ENCODE data around the gene TANC1.

Gene TANC1

DNA sequence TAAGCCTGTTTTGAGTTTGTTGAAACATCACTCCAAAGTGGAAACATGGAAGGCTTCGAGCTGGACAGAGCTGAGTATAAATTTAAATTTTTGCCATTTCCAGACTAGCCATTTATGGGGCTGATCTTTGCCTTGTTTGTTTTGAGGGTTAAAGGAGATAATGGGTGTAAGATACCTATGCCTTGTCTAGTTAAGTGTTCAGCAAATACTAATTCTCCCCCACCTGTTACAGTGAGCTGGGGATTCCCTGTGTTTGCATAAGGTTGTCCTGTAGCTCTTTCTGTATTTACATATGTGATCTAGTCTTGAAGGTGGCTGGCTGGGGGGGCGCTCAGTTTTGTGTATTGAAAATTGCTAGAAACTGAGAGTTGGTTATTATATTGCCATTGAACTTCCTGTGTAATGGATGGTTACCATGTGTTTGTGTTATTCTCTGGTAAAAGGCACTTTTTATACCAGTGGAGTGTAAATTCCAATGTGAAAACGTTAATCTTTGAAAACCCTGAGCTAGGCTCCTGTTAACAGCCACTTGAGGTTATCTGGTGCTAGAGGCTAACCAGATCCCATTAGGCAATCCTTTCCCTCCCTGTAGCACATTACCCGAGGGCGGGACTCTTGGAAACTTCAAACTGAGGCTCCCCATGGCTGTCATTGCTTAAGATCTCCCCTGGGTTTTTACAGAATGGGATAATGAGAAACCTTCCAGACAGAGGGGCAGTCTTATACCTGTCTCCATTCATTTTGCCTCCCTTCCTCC lies 26.7 kb downstream of the TANC1 start:
- no peak for DNase-seq (ENCODE audit: low read depth)

DNA sequence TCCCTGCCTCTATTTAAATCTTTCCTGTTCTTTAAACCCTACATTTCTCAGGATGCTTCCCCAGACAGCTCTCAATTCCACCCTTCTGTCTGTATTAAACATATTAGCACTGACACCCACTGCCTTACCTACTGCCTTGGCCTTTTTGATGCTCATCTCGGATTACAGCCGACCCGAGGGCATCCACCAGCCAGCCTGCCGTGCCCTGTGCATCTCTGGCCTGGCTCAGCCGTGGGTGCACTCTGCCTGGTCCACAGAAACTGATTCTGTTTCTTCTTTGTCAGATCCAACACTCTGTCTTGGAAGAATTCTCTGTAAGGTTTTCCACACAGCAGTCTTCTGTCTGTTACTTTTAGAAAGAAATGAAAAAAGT lies 27.2 kb downstream of the TANC1 start:
- DNase-seq (ENCODE audit: low read depth), result no peak

DNA sequence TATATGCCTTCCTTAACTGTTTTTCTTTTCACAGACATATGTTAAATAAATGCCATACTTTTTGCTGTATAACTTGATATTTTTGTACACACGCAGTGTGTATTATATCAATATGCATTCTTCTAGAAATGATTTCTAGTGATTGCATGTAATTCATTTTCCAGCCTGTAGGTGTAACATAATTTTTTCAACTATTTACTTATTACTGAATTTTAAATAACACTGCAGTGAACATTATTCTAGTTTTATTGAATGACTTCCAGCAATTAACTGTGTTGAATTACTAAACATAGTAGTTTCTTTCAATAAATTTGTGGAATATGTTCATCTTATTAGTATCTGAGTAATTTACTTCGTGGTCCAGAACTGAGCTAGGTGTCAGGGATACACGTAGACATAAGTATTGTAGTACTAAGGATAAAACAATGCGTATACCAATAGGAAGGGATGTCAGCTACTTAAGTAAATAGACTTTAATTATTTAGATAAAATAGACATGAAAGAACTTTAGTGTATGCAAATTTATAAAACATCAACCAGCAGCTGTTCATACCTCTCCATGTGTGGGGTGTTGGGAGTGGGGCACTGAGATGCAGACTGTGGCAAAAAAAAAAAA lies 28.0 kb downstream of the TANC1 start:
- DNase-seq (ENCODE audit: low read depth), result no peak

DNA sequence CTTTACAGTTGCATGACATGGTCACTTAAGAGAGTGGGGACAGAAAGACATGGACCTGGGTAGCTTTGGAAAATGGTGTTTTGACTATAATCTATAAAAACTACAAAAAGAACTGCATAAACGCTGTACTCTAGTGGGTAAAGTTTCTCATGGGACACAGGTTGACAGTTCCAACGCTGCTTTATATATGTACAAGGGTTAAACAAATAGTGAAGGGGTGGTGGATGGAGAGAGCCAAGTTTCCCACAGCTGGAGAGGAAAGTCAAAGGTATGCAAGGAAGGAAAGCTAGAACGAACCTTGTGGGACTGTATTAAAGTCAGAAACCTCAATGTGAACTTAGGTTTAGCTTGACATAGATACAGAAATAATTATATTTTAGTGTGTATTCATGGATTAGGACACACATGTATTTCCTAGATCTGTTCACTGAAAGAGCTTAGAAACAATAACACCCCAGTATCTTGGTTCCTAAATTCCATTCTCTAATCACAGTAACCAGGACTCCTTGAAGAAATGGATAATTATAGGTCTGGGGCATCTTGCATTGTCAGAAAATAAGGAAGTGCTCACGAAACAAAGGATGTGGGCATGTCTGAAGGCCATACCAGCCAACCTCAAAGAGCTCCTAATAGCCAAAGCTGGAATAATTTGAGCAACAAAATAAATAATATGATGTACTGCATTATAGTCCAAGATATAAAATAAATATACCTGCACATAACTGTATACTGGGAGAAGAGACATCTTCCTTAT lies 28.8 kb downstream of the TANC1 start:
- DNase-seq (ENCODE audit: low read depth), result no peak

DNA sequence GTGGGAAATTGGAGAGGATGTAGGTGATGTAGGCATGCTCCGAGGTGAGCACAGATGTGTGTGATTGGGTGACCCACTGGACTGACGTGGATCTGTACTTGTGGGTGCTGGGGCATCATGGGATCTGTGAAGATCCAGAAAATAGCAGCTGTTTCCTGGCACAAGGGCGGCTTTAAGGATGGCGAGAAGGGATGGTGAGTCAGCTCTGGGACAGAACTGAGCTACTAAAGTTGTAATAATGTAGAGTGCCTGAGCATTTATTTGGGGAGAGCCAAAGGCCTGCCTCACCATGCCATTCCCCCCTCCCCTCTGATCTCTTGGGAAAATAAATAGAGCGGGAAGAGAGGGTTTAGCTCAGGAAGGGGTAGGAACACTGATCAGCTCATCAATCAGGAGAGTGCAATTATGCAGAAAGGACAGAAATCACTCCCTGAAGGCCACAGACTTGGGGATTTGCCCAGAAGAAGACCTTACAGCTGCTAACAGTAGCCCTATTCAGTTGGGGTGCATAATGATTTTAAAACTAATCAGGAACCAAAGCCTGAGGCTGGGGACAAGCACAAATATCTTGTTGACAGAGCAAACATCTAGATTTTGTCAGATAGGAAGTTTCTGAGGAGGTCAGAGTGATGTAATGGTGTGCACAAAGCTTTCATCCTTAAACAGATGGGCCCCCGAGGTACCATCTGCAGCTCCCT lies 30.3 kb downstream of the TANC1 start:
- no peak for DNase-seq (ENCODE audit: low read depth)

DNA sequence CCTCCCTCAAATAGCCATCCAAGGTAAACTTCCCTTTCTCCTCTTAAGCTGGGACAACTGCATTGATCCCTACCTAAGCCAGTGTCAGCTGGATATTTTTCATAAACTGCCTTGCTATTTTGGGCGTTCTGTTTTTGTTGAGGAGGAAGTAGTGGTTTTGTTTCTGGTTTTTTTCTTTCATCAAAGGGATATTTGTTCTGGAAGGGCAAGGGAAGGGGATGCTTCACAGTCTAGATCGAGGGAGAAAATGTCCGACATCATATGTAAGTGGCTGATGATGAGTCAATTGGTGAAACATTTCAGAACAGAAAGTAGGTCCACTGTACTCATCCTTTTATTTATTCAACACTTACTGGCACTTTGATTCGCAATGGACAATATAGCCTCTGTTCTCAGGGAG lies 31.0 kb downstream of the TANC1 start:
- no peak for DNase-seq (ENCODE audit: low read depth)

DNA sequence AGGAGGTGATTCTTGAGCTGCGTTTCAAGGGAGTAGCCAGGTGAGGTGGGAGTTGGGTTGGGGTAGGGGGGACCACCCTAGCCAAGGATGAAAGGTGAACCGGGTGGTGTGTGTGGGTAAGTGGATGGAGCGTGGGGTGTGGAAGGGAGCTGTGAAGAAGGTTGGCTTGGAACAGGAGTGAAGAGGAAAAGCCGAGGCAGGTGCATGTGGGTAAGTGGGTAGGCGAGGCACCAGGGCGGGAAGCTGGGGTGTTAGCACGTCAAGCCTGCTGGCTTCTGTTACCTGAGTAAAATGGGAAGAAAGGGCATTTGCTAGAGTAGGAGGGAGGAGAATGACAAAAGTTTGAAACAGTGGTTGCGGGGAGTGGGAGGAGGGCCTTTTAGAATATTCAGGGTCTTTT lies 31.6 kb downstream of the TANC1 start:
- no peak for DNase-seq (ENCODE audit: low read depth)

DNA sequence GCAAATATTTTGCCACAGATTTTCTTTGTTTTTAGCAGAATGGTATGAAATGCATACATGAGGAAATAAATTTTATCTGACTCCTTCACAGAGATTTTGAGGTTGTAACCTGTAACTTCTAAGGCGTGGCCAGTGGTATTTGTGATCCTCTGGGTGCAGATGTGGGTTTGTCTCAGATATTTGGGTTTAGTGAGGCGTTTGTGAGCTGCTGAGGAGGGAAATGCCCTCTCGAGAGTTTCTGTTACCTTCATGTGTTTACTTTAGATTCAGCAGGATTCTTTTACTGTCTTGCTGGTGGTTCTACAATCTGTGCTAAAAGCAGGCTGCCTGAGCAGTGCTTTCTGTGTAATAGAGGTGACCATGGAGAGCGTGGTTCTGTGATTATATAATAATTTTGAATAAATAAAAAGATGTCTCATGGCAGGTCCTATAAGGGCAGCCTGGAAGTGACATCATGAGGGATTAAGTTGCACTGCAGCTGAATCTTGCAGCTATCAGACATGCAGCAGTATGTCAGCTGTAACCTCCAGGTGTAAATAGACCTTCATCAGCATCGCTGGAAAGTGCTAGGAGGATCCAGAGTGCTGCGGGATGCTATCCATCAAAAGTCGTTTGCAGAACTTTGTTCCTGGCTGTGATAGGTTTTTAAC lies 34.1 kb downstream of the TANC1 start:
- no peak for DNase-seq (ENCODE audit: low read depth)

DNA sequence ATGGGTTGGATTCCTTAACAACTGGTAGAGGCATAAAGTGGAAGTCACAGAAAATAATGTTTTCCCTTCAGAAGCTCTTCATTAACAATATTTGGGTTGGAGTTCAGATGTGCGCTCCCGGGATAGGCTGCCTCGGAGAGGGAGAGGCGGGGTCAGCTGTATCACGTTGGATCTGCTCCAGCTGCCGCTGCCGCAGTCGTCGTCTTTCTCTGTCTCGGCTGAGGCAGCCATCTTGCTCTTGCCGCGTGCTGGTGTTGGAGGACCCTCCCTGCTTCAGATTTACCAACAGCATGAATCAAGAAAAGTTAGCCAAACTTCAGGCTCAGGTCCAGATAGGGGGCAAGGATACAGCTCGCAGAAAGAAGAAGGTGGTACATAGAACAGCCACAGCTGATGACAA lies 35.1 kb downstream of the TANC1 start:
- DNase-seq (ENCODE audit: low read depth), result no peak

DNA sequence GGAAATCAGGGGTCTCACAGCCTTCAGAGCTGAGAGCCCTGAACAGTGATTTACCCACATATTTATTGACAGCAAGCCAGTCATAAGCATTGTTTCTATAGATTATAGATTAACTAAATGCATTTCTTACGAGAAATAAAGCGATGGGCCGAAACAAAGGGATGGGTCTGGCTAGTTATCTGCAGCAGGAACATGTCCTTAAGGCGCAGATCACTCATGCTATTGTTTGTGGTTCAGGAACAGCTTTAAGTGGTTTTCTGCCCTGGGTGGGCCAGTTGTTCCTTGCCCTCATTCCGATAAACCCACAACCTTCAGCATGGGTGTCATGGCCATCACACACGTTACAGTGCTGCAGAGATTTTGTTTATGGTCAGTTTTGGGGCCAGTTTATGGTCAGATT lies 36.4 kb downstream of the TANC1 start:
- DNase-seq (ENCODE audit: low read depth), result no peak

DNA sequence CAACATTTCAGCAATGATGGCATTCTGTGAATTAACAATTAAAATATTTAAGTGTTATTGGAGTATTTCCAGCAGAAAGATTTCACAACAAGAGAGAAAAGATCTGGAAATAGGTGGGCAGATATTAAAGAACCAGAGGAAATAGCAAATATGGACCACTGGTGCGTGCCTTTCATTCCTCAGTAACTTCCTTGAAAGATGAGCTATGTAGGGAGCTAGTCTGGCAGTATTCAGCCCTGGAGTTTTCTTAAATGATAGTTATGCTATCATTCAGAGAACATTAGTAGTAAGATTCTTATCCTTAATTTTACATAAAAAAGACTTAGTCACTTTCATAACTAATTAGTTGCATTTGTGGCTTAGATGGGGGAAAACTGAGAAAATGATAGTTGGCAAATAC lies 41.5 kb downstream of the TANC1 start:
- no peak for DNase-seq (ENCODE audit: low read depth)

DNA sequence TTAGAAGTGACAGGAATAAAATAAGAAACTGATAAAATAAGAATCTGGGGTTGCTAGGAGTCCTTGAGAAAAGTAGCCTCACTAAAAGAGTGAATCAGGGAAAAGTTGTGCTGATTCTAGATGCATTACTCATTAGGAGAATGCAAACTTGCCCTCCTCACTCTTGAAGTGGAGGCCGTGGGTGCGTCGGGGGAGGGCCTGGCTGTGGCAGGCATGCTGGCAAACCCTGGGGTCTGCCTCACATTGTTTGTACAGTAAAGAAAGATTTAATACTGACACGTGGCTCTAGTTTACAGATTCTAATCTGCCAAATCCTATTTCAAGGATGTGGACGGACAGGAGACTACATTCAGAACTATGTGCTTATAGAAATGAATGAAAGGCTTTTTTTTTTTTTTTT lies 41.9 kb downstream of the TANC1 start:
- DNase-seq (ENCODE audit: low read depth), result no peak

DNA sequence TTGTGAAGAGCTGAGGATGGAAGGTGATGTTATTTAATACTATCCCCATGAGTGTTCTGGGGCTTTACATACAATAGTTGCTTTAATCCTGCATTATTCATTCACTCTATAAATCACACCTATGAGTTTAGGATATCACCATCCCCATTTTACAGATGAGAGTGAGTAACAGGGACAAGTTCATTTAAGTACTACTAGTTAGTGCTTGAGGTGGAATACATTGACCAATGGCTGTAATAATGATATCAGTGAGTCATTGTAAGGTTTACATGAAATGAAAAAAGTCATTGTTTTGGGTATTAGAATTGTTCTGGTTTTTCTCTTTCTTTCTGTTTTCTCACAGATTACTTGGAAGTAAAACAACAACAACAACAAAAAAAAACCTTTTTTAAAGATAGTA lies 42.5 kb downstream of the TANC1 start:
- no peak for DNase-seq (ENCODE audit: low read depth)

DNA sequence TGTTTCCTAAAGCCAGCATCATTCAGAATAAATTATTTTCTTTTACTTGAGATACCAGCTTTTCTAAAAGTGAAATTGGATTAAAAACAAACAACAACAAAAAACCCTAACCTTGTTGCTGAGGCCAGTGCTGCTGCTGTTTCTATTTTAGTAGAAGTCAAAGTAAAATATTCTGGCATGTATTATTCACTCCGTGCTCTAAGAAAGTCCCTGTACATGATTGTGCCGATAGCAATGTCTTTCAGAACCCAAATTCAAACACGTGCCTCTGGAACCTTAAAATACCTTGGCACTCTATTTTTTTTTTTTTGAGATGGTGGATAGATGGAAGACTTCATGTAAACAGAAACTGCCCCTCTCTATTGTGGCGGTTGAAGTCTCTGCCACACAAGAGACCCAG lies 43.7 kb downstream of the TANC1 start:
- DNase-seq (ENCODE audit: low read depth), result no peak

DNA sequence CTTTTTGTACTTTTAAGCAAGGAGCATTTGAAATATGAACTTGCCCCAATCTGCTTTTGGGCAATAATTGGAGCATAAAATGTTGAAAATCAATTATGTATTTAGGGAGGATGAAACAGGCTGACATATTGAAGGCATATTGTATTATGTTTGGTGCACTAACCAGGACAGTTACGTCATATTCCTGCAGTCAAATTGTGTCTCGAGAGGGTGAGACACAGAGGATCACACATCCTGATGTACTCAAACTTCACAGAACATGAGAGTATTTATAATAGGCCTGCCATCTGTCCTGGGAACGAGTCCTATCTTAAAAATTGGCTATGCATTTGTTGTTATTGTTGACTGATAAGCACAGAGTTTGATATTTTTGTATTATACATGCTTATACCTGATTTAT lies 44.7 kb downstream of the TANC1 start:
- no peak for DNase-seq (ENCODE audit: low read depth)

DNA sequence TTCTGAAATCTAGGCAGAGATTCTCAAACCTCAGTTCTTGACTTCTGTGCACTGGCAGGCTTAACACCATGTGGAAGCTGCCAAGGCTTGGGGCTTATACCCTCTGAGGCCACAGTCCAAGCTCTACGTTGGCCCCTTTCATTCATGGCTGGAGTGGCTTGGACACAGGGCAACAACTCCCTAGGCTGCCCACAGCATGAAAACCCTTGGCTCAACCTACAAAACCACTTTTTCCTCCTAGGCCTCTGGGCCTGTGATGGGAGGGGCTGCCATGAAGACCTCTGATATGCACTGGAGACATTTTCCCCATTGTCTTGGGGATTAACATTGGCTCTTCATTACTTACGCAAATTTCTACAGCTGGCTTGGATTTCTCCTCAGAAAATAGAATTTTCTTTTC lies 46.7 kb downstream of the TANC1 start:
- DNase-seq (ENCODE audit: low read depth), result no peak

DNA sequence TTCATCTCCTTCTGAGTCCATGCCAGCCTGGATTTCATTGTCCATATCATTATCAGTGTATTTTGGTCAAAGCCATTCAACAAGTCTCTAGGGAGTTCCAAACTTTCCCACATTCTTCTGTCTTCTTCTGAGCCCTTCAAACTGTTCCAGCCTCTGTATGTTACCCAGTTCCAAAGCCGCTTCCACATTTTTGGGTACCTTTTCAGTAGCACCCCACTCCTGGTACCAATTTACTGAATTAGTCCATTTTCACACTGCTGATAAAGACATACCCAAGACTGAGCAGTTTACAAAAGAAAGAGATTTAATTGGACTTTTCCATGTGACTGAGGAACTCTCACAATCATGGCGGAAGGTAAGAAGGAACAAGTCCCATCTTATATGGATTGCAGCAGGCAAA lies 47.4 kb downstream of the TANC1 start:
- DNase-seq (ENCODE audit: low read depth), result no peak

DNA sequence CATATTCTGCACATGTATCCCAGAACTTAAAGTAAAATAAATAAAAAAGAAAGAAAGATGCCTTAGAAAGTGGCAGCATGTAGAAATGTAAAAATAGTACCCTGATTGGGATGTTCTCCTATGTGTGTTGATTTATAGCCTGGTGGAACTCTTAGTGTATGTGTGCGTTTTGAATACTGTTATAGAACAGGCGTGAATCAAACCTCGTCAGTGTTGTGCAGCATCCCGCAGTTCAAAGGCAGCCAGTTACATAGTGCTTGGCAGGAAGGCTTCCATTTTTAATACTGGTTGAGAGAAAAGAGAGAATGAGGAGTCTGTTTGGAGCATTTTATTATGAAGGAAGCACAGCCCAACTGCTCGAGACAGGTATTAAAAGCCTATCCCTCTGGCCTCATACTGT lies 49.4 kb downstream of the TANC1 start:
- no peak for DNase-seq (ENCODE audit: low read depth)

DNA sequence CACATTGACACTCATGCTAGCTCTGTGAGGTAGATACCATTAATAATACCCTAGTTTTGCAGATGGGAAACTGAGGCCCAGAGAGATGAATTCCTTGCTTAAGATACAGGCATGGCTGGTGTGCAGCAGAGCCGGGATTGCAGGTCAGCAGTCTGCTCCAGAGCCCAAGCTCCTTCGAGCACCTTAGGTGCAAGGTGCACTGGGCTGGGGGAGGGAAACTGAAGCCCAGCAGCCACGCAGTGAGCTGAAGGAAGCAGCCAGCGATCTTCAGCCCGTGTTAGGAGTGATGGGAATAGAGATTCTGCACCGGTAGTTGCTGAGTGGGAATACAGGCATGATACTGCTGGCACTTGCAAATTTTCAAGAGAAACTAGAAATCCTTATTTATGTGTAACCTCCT lies 50.6 kb downstream of the TANC1 start:
- DNase-seq (ENCODE audit: low read depth), result no peak

DNA sequence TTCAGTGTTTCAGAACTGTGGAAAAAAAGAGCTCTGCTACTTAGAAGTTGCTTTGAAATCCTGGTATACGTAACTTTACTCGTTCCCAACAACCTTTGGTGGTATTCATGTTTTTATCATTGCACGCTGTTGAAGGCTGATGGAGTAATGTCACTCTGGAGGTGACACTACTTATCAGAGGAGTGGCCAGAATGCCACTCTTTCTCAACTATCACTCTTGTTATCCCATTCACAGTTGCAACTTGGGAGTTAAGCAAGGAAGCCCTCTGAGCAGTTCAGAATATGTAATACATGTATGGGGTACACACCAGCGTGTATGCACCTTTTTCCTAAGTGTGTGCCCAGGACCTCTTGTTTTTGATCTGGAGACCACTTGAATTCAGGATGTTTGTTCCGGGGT lies 53.6 kb downstream of the TANC1 start:
- no peak for DNase-seq (ENCODE audit: low read depth)

DNA sequence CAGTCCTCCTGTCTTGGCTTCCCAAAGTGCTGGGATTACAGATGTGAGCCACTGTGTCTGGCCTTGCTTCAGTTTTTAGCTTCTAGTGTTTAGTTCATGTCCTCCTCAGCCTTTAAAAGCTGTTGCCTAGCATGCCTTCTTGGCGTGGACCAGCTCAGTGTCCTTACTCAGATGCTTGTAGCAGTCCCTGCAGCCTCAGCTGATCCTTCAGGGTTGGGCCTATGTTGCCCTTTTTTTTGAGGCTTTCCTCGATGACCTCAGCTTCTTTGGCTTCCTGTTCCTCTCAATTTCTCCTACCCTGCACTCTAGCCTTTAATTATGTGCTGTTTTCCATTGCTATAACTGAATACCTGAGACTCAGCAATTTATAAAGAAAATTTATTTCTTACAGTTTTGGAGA lies 57.7 kb downstream of the TANC1 start:
- no peak for DNase-seq (ENCODE audit: low read depth)

DNA sequence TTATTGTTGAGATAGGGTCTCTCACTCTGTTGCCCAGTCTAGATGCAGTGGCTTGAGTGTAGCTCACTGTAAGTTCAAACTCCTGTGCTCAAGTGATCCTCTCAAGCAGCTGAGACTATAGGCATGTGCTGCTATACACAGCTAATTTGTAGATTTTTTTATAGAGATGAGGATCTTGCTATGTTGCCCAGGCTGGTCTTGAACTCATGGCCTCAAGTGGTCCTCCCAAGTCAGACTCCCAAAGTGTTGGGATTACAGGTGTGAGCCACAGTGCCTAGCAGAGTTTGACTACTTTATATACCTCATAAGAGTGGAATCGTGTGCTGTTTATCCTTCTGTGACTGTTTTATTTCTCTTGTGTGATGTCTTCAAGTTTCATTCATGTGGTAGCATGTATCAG lies 60.3 kb downstream of the TANC1 start:
- no peak for DNase-seq (ENCODE audit: low read depth)

Data from activated T-cell treated with anti-CD3 and anti-CD28 coated beads for 24 hours (primary cell).